Osteoblast (primary cell): Measurements from ENCODE around the gene ST3GAL3. TPM values are rescaled to one million over a fixed set of nuclear protein-coding genes. Genes with fewer than 3 reads are reported as not detected.

Source experiments
- DNase-seq: peaks from one replicate; pipeline ENCODE4 v3.0.0; 2011; ENCODE audit warnings: low spot score, mixed read lengths; ENCODE audit not compliant: insufficient read length; ENCODE audit errors: missing footprints
- H2AFZ ChIP-seq: 2 replicates; pipeline ENCODE4 v1.6.0; 2011; ENCODE audit warnings: mild to moderate bottlenecking, low read length
- H3K27ac ChIP-seq: 2 replicates; pipeline ENCODE4 v1.5.1; 2011; ENCODE audit warnings: mild to moderate bottlenecking, low read depth, low read length, moderate library complexity
- H3K27me3 ChIP-seq: 2 replicates; pipeline ENCODE4 v1.6.0; 2012; ENCODE audit warnings: mild to moderate bottlenecking, control low read depth, inconsistent platforms, low read length, moderate library complexity; ENCODE audit not compliant: insufficient read depth
- H3K36me3 ChIP-seq: 2 replicates; pipeline ENCODE4 v1.5.1; 2011; ENCODE audit warnings: mild to moderate bottlenecking, low read length, control low read depth, moderate library complexity; ENCODE audit not compliant: insufficient read depth
- H3K4me1 ChIP-seq: 2 replicates; pipeline ENCODE4 v1.5.1; 2011; ENCODE audit warnings: mild to moderate bottlenecking, low read length, control low read depth, moderate library complexity; ENCODE audit not compliant: insufficient read depth
- H3K4me2 ChIP-seq: 2 replicates; pipeline ENCODE4 v1.6.0; 2011; ENCODE audit warnings: mild to moderate bottlenecking, low read length; ENCODE audit not compliant: insufficient read depth
- H3K4me3 ChIP-seq: fragments of 200-600 bp; sonication (generic); 3 replicates; pipeline ENCODE4 v1.5.1; 2012; ENCODE audit warnings: mild to moderate bottlenecking, low read length, inconsistent platforms; ENCODE audit not compliant: insufficient read depth
- H3K79me2 ChIP-seq: 2 replicates; pipeline ENCODE4 v1.6.0; 2012; ENCODE audit warnings: mild to moderate bottlenecking, low read length, control low read depth, inconsistent platforms; ENCODE audit not compliant: insufficient read depth
- H3K9me3 ChIP-seq: 2 replicates; pipeline ENCODE4 v1.5.1; 2011; ENCODE audit warnings: low read depth, low read length, control low read depth
- H4K20me1 ChIP-seq: 2 replicates; pipeline ENCODE4 v1.6.0; 2012; ENCODE audit warnings: mild to moderate bottlenecking, low read length, control low read depth; ENCODE audit not compliant: insufficient read depth
- total RNA-seq: library from RNA; depleted of rRNA; stranded (reverse); fragments of >200 nt; gene quantifications from 2 replicates; pipeline ENCODE4 v1.2.3, GENCODE V29; 2012
- TF ChIP-seq, protein P1 (sequence below): IDR thresholded peaks from 2 replicates; pipeline ENCODE4 v1.5.1; 2011; ENCODE audit warnings: mild to moderate bottlenecking, low read depth, low read length, moderate library complexity; ENCODE audit errors: extremely low read depth

The ST3GAL3 gene
- total RNA-seq, 1 donor, result 18.5 TPM

DNA sequence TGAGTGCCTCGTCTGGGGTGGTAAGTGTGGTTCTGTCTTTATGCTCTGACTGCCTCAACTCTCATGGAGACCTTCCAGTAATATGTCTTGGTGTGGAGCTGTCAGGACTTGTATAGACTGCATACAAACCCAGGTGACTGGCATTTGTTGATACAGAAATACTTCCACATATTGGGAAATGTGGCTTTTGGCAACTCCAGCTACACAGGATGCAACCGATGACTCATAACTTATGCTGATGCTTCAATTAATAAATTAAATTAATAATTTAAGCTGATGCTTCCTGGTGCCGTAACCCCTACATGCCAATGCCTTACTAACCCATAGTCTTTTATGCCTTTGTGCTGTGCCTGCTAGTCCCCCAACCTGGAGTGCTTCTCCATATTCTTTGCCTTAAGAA lies 154.0 kb downstream of the ST3GAL3 start:
- Histone ChIP-seq H3K27me3 (no peaks in the 10 kb centered on the region), H3K4me2 (no peak overlapping the region), H3K36me3 (no peaks in the 10 kb centered on the region), H4K20me1 (peaks cover 55% of the 10 kb centered on the region), H3K9me3 (no peaks in the 10 kb centered on the region), H3K4me1 (peaks cover 12% of the 10 kb centered on the region), H2AFZ (no peak overlapping the region), H3K79me2 (no peaks in the 10 kb centered on the region), H3K27ac (no peak overlapping the region), H3K4me3 (no peak overlapping the region)
- TF ChIP-seq, protein P1, sequence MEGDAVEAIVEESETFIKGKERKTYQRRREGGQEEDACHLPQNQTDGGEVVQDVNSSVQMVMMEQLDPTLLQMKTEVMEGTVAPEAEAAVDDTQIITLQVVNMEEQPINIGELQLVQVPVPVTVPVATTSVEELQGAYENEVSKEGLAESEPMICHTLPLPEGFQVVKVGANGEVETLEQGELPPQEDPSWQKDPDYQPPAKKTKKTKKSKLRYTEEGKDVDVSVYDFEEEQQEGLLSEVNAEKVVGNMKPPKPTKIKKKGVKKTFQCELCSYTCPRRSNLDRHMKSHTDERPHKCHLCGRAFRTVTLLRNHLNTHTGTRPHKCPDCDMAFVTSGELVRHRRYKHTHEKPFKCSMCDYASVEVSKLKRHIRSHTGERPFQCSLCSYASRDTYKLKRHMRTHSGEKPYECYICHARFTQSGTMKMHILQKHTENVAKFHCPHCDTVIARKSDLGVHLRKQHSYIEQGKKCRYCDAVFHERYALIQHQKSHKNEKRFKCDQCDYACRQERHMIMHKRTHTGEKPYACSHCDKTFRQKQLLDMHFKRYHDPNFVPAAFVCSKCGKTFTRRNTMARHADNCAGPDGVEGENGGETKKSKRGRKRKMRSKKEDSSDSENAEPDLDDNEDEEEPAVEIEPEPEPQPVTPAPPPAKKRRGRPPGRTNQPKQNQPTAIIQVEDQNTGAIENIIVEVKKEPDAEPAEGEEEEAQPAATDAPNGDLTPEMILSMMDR, result no peak
- DNase-seq, result no peak

DNA sequence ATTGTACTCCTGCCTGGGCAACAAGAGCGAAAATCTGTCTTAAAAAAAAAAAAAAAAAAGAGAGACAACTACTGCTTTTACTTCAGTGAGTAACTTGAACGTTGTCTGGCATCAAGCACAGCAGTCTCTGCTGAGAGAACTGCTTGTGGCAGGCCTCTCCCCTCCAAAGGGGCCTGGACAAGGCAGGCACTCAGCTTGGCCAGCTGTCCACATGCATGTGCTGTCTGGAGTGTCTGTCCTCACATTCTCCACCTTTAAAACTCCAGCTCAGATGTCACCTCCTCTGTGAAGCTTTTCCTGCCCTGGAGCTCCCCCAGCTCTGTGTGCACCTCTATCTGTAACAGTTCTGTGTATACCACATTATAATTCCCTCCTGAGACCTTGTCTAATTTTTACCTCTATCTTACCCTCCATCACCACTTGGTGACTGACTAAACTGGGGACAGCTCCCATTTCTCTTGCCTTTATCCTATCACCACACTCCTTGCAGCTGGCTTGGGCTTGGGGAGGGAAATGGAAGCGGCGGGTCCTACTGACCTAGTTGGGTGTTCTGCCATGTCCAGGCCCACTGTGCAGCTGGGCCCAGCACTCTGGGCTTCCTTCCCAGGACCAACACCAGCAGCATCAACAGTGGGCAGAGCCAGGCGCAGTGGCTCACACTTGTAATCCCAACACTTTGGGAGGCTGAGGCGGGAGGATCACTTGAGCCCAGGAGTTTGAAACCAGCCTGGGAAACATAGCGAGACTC lies 154.8 kb downstream of the ST3GAL3 start:
- Histone ChIP-seq H3K27ac (no peak overlapping the region), H3K4me1 (peaks cover 12% of the 10 kb centered on the region), H4K20me1 (peaks cover 47% of the 10 kb centered on the region), H3K27me3 (no peaks in the 10 kb centered on the region), H3K4me3 (no peak overlapping the region), H3K4me2 (no peak overlapping the region), H3K9me3 (no peaks in the 10 kb centered on the region), H3K79me2 (no peaks in the 10 kb centered on the region), H2AFZ (no peak overlapping the region), H3K36me3 (no peaks in the 10 kb centered on the region)
- no peak for DNase-seq
- TF ChIP-seq, protein P1, result no peak

DNA sequence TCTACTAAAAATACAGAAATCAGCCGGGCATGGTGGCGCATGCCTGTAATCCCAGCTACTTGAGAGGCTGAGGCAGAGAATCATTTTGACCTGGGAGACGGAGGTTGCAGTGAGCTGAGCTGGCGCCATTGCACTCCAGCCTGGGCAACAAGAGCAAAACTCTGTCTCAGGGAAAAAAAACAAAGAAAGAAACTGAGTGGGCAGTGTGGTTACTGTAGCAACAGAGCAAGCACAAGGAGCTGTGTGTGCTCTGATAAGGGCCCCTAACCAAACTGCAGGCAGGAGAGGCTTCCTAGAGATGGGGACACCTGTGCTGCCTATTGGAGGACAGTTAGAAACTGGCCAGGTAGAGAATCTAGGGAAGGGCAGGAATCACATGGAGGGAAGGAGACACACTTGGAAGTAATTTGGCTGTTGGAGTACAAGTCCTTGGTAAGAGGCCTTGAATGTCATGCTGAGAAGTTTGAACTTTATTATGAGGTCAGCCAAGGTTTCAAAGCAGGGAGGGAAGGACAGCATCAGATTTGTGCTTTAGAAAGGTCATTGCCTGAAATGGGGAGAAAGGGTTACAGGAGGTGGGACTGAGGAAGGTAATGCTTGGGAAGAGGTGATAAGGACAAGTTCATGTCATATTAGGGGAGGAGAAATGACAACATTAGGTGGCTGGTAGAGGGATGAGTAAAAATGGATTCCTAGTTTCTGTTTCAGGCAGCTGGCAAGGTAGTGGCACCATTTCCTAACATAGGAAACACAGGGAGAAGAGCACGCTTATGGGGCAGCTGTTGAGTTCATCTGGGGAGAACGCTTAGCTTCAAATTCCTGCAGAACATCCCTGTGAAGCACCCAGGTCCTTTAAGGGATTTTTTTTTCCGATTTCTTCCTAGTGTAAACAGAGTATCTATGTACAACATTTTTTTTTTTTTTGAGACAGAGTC lies 157.0 kb downstream of the ST3GAL3 start:
- no peak for DNase-seq

More for the DNA sequence above, 157.0 kb downstream of the ST3GAL3 start:
- no peak overlapping the region for H3K27ac ChIP-seq
- H2AFZ ChIP-seq, result no peak overlapping the region
- no peaks in the 10 kb centered on the region for H3K9me3 ChIP-seq
- H3K4me2 ChIP-seq, result no peak overlapping the region
- no peaks in the 10 kb centered on the region for H3K79me2 ChIP-seq
- peaks cover 9% of the 10 kb centered on the region for H3K4me1 ChIP-seq
- H3K36me3 ChIP-seq, result no peaks in the 10 kb centered on the region
- TF ChIP-seq, protein P1, result no peak
- no peak overlapping the region for H3K4me3 ChIP-seq
- H4K20me1 ChIP-seq, result peaks cover 50% of the 10 kb centered on the region
- H3K27me3 ChIP-seq, result no peaks in the 10 kb centered on the region
